MM.1S (cell line): Measurements from ENCODE around the gene AUTS2.

Experiments
- DNase-seq: peaks from one replicate; pipeline ENCODE4 v3.0.0-alpha.2; 2015
- H2AFZ ChIP-seq: fragments of 300-600 bp; sonication (generic); 2 replicates; pipeline ENCODE4 v1.6.0; 2016; ENCODE audit warnings: antibody characterized with exemption, low read length
- H3F3A ChIP-seq: fragments of 300-600 bp; sonication (generic); 2 replicates; pipeline ENCODE4 v1.6.1; 2016; ENCODE audit warnings: mild to moderate bottlenecking, antibody characterized with exemption, low read length, moderate library complexity, mixed read lengths; ENCODE audit not compliant: insufficient read depth
- H3K27ac ChIP-seq: fragments of 300-600 bp; sonication (generic); 2 replicates; pipeline ENCODE4 v1.5.1; 2016; ENCODE audit warnings: mild to moderate bottlenecking, low read length
- H3K27me3 ChIP-seq: fragments of 300-600 bp; sonication (generic); replicated peaks from 2 replicates; pipeline ENCODE4 v1.6.0; 2016; ENCODE audit warnings: low read length; ENCODE audit not compliant: insufficient read depth
- H3K36me3 ChIP-seq: fragments of 300-600 bp; sonication (generic); replicated peaks from 2 replicates; pipeline ENCODE4 v1.6.1; 2016; ENCODE audit warnings: mild to moderate bottlenecking, low read length, mixed read lengths; ENCODE audit not compliant: insufficient read depth
- H3K4me1 ChIP-seq: fragments of 300-600 bp; sonication (generic); 2 replicates; pipeline ENCODE4 v1.6.1; 2016; ENCODE audit warnings: low read length, mixed read lengths
- H3K4me2 ChIP-seq: fragments of 300-600 bp; sonication (generic); 2 replicates; pipeline ENCODE4 v1.6.0; 2016; ENCODE audit warnings: low read depth, low read length
- H3K4me3 ChIP-seq: fragments of 300-600 bp; sonication (generic); 2 replicates; pipeline ENCODE4 v1.5.1; 2016; ENCODE audit warnings: low read length, mixed read lengths
- H3K79me2 ChIP-seq: fragments of 300-600 bp; sonication (generic); 2 replicates; pipeline ENCODE4 v1.6.1; 2016; ENCODE audit warnings: mixed run types, low read length, mixed read lengths
- H3K9ac ChIP-seq: fragments of 300-600 bp; sonication (generic); 2 replicates; pipeline ENCODE4 v1.6.1; 2016; ENCODE audit warnings: low read length, mixed read lengths
- H3K9me2 ChIP-seq: fragments of 300-600 bp; sonication (generic); replicated peaks from 2 replicates; pipeline ENCODE4 v1.6.1; 2016; ENCODE audit warnings: mild to moderate bottlenecking, low read length, mixed read lengths; ENCODE audit not compliant: insufficient read depth
- H3K9me3 ChIP-seq: fragments of 300-600 bp; sonication (generic); replicated peaks from 2 replicates; pipeline ENCODE4 v1.6.1; 2016; ENCODE audit warnings: mild to moderate bottlenecking, low read length, mixed read lengths; ENCODE audit not compliant: insufficient read depth
- H4K20me1 ChIP-seq: fragments of 300-600 bp; sonication (generic); 2 replicates; pipeline ENCODE4 v1.6.1; 2016; ENCODE audit warnings: mild to moderate bottlenecking, low read length, moderate library complexity, mixed read lengths; ENCODE audit not compliant: insufficient read depth
- EZH2 ChIP-seq: fragments of 300-600 bp; sonication (generic); optimal IDR thresholded peaks from 2 replicates; pipeline ENCODE3; 2017; ENCODE audit warnings: low read depth, mild to moderate bottlenecking, antibody characterized with exemption, low read length, mixed read lengths
- EZH2phosphoT487 ChIP-seq: fragments of 300-600 bp; sonication (generic); IDR thresholded peaks from 2 replicates; pipeline ENCODE4 v1.6.1; 2018; ENCODE audit warnings: antibody characterized with exemption, low read length
- TF ChIP-seq, protein P1 (sequence below): fragments of 300-600 bp; sonication (generic); IDR thresholded peaks from 2 replicates; pipeline ENCODE4 v1.5.1; 2016; ENCODE audit warnings: antibody characterized with exemption, low read length, mixed read lengths

AUTS2 gene

GRCh38 chr7:69702357-69702756 is 104.1 kb downstream of the AUTS2 start:
- no peaks in the 10 kb centered on the region for H3K9me3 ChIP-seq
- H4K20me1 ChIP-seq: no peaks in the 10 kb centered on the region
- H3K4me2 ChIP-seq: no peak overlapping the region
- no peak overlapping the region for H3K9ac ChIP-seq
- H3K9me2 ChIP-seq: no peaks in the 10 kb centered on the region
- no peaks in the 10 kb centered on the region for H3K79me2 ChIP-seq
- no peaks in the 10 kb centered on the region for H3K36me3 ChIP-seq
- H3K27me3 ChIP-seq: no peaks in the 10 kb centered on the region
- TF ChIP-seq, protein P1, sequence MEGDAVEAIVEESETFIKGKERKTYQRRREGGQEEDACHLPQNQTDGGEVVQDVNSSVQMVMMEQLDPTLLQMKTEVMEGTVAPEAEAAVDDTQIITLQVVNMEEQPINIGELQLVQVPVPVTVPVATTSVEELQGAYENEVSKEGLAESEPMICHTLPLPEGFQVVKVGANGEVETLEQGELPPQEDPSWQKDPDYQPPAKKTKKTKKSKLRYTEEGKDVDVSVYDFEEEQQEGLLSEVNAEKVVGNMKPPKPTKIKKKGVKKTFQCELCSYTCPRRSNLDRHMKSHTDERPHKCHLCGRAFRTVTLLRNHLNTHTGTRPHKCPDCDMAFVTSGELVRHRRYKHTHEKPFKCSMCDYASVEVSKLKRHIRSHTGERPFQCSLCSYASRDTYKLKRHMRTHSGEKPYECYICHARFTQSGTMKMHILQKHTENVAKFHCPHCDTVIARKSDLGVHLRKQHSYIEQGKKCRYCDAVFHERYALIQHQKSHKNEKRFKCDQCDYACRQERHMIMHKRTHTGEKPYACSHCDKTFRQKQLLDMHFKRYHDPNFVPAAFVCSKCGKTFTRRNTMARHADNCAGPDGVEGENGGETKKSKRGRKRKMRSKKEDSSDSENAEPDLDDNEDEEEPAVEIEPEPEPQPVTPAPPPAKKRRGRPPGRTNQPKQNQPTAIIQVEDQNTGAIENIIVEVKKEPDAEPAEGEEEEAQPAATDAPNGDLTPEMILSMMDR: no peak
- TF ChIP-seq EZH2phosphoT487 (no peak), EZH2 (no peak)
- H3K4me1 ChIP-seq: no peaks in the 10 kb centered on the region
- H3K4me3 ChIP-seq: no peak overlapping the region
- H3K27ac ChIP-seq: no peak overlapping the region
- H2AFZ ChIP-seq: no peak overlapping the region
- H3F3A ChIP-seq: no peaks in the 10 kb centered on the region
- no peak for DNase-seq

- Histone ChIP-seq H4K20me1 (no peaks in the 10 kb centered on the region), H3K27ac (no peak overlapping the region), H3K79me2 (no peaks in the 10 kb centered on the region), H3K4me1 (no peaks in the 10 kb centered on the region), H3K9me3 (no peaks in the 10 kb centered on the region), H3K4me2 (no peak overlapping the region), H3K9ac (no peak overlapping the region), H3K36me3 (no peaks in the 10 kb centered on the region), H3K27me3 (no peaks in the 10 kb centered on the region), H3K9me2 (no peaks in the 10 kb centered on the region), H2AFZ (no peak overlapping the region), H3F3A (no peaks in the 10 kb centered on the region), H3K4me3 (no peak overlapping the region)
- TF ChIP-seq, protein P1: no peak
- TF ChIP-seq EZH2: no peak
- TF ChIP-seq EZH2phosphoT487: no peak
- no peak for DNase-seq
Measured at GRCh38 chr7:69703099-69703498, 104.8 kb downstream of the AUTS2 start.

DNA sequence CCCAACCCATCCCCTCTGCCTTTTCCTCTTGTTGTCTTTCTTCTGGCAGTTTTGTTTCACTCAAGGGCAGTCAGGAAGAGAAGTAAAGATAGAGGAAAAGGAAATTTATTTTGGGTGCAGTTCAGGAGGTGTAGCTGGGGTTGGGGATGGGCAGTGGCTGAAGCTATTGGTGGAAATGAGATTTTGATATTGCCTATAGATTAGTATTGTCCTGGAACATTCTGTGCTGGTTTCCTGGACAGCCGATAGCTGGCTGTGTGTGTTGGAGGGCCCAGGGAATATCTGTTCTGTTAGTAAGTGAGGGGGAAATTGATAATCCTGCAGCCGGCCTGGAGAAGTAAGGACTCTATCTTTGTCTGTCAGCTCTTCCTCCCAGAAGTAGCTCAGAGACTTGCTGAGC is 107.8 kb downstream of the AUTS2 start:
- Histone ChIP-seq H4K20me1 (no peaks in the 10 kb centered on the region), H2AFZ (no peak overlapping the region), H3K27me3 (no peaks in the 10 kb centered on the region), H3K36me3 (no peaks in the 10 kb centered on the region), H3K4me3 (no peak overlapping the region), H3K9me2 (no peaks in the 10 kb centered on the region), H3K4me2 (no peak overlapping the region), H3K9ac (no peak overlapping the region), H3K79me2 (no peaks in the 10 kb centered on the region), H3F3A (no peaks in the 10 kb centered on the region), H3K27ac (no peak overlapping the region), H3K9me3 (no peaks in the 10 kb centered on the region), H3K4me1 (no peaks in the 10 kb centered on the region)
- no peak for TF ChIP-seq EZH2
- no peak for TF ChIP-seq EZH2phosphoT487
- TF ChIP-seq, protein P1: no peak
- no peak for DNase-seq
